HEK293T (cell line): Measurements from ENCODE around the gene OCA2.

Experiments
- CTCF ChIA-PET: fragments of 350-600 bp; formaldehyde crosslinking; extraction: SDS; loops from one replicate; lab custom pipeline; 2021; ENCODE audit warnings: antibody characterized with exemption, inconsistent platforms; lab: Yijun Ruan, JAX
- POLR2A ChIA-PET: fragments of 350-600 bp; formaldehyde crosslinking; extraction: SDS; loops from one replicate; lab custom pipeline; 2020; ENCODE audit warnings: antibody characterized with exemption, inconsistent platforms; lab: Yijun Ruan, JAX
- DNase-seq: peaks from one replicate; pipeline ENCODE4 v3.0.0; 2012; ENCODE audit warnings: mixed read lengths; ENCODE audit errors: extremely low spot score
- ARNT ChIP-seq: fragments of 450-650 bp; IDR thresholded peaks from 2 replicates; pipeline ENCODE4 v1.6.1; 2017; ENCODE audit warnings: mild to moderate bottlenecking
- BHLHE40 ChIP-seq: fragments of 450-650 bp; IDR thresholded peaks from 2 replicates; pipeline ENCODE4 v1.6.1; 2016; ENCODE audit warnings: mild to moderate bottlenecking, moderate library complexity, borderline replicate concordance
- CTBP1 ChIP-seq: fragments of 450-650 bp; IDR thresholded peaks from 2 replicates; pipeline ENCODE4 v1.6.1; 2016; ENCODE audit warnings: borderline replicate concordance
- ELF4 ChIP-seq: fragments of 450-650 bp; IDR thresholded peaks from 2 replicates; pipeline ENCODE4 v1.6.1; 2017; ENCODE audit warnings: antibody characterized with exemption
- FOXA1 ChIP-seq: fragments of 450-650 bp; IDR thresholded peaks from 2 replicates; pipeline ENCODE4 v1.6.1; 2016; ENCODE audit warnings: mild to moderate bottlenecking
- FOXK2 ChIP-seq: fragments of 450-650 bp; IDR thresholded peaks from 2 replicates; pipeline ENCODE4 v1.6.1; 2016; ENCODE audit warnings: mild to moderate bottlenecking
- FOXM1 ChIP-seq: fragments of 450-650 bp; IDR thresholded peaks from 2 replicates; pipeline ENCODE4 v1.6.1; 2017; ENCODE audit warnings: mild to moderate bottlenecking, borderline replicate concordance
- HDGF ChIP-seq: fragments of 450-650 bp; IDR thresholded peaks from 2 replicates; pipeline ENCODE4 v1.6.1; 2017; ENCODE audit warnings: antibody characterized with exemption, borderline replicate concordance
- L3MBTL2 ChIP-seq: fragments of 450-650 bp; conservative IDR thresholded peaks from 2 replicates; pipeline ENCODE4 v1.6.1; 2016; ENCODE audit warnings: mild to moderate bottlenecking
- LEF1 ChIP-seq: fragments of 450-650 bp; IDR thresholded peaks from 2 replicates; pipeline ENCODE4 v1.6.1; 2017; ENCODE audit warnings: mild to moderate bottlenecking, borderline replicate concordance
- NFRKB ChIP-seq: fragments of 450-650 bp; IDR thresholded peaks from 2 replicates; pipeline ENCODE4 v1.6.1; 2016; ENCODE audit warnings: mild to moderate bottlenecking, moderate library complexity
- PKNOX1 ChIP-seq: fragments of 450-650 bp; IDR thresholded peaks from 2 replicates; pipeline ENCODE4 v1.6.1; 2016
- SP1 ChIP-seq: fragments of 450-650 bp; IDR thresholded peaks from 2 replicates; pipeline ENCODE4 v1.6.1; 2017
- SUZ12 ChIP-seq: fragments of 450-650 bp; IDR thresholded peaks from 2 replicates; pipeline ENCODE4 v1.6.1; 2016; ENCODE audit warnings: mild to moderate bottlenecking
- TARDBP ChIP-seq: fragments of 450-650 bp; IDR thresholded peaks from 2 replicates; pipeline ENCODE4 v1.6.1; 2016
- ZNF384 ChIP-seq: fragments of 450-650 bp; IDR thresholded peaks from 2 replicates; pipeline ENCODE4 v1.6.1; 2016

The OCA2 gene

GRCh38 chr15:27873039-27873438, 226.1 kb downstream of the OCA2 start:
- ChIA-PET POLR2A (no interaction called here), CTCF (no interaction called here)

GRCh38 chr15:27872355-27872754, 226.8 kb downstream of the OCA2 start:
- ChIA-PET POLR2A (no interaction called here), CTCF (no interaction called here)
- no peak for TF ChIP-seq NFRKB
- DNase-seq: no peak

More at GRCh38 chr15:27873039-27873438, 226.1 kb downstream of the OCA2 start:
- TF ChIP-seq PKNOX1 (no peak), ELF4 (no peak), TARDBP (no peak), SUZ12 (no peak), FOXA1 (no peak), FOXM1 (no peak), BHLHE40 (no peak), CTBP1 (no peak), NFRKB (no peak)
- no peak for DNase-seq

GRCh38 chr15:27871902-27872260, 227.2 kb downstream of the OCA2 start:
- TF ChIP-seq SP1: no peak
- TF ChIP-seq CTBP1: no peak
- no peak for TF ChIP-seq ELF4
- TF ChIP-seq NFRKB: no peak
- no peak for TF ChIP-seq ZNF384
- TF ChIP-seq SUZ12: no peak
- no peak for TF ChIP-seq FOXM1
- no peak for TF ChIP-seq HDGF
- no peak for TF ChIP-seq TARDBP
- no peak for TF ChIP-seq LEF1
- no peak for TF ChIP-seq FOXA1
- no peak for TF ChIP-seq PKNOX1
- no peak for TF ChIP-seq L3MBTL2
- TF ChIP-seq FOXK2: no peak
- no peak for TF ChIP-seq BHLHE40
- DNase-seq: no peak
- CTCF ChIA-PET: no interaction called here
- POLR2A ChIA-PET: no interaction called here

GRCh38 chr15:27871078-27871901, 227.8 kb downstream of the OCA2 start:
- ChIA-PET CTCF (no interaction called here), POLR2A (no interaction called here)
- TF ChIP-seq FOXA1: no peak
- TF ChIP-seq SP1: no peak
- no peak for TF ChIP-seq BHLHE40
- no peak for TF ChIP-seq ARNT
- TF ChIP-seq ELF4: no peak
- no peak for TF ChIP-seq HDGF
- TF ChIP-seq CTBP1: no peak
- no peak for TF ChIP-seq PKNOX1
- no peak for TF ChIP-seq FOXM1
- TF ChIP-seq ZNF384: no peak
- no peak for TF ChIP-seq FOXK2
- TF ChIP-seq TARDBP: no peak
- TF ChIP-seq NFRKB: no peak
- no peak for TF ChIP-seq L3MBTL2
- TF ChIP-seq SUZ12: no peak
- TF ChIP-seq LEF1: no peak
- DNase-seq: no peak

GRCh38 chr15:27870320-27870719, 228.8 kb downstream of the OCA2 start:
- CTCF ChIA-PET: no interaction called here
- POLR2A ChIA-PET: no interaction called here
- no peak for DNase-seq
- TF ChIP-seq SUZ12: no peak
- no peak for TF ChIP-seq ZNF384
- TF ChIP-seq ELF4: no peak
- no peak for TF ChIP-seq LEF1
- TF ChIP-seq FOXM1: no peak
- TF ChIP-seq BHLHE40: no peak
- TF ChIP-seq CTBP1: no peak
- no peak for TF ChIP-seq L3MBTL2
- TF ChIP-seq SP1: no peak
- TF ChIP-seq TARDBP: no peak
- TF ChIP-seq PKNOX1: no peak

GRCh38 chr15:27869697-27870281, 229.3 kb downstream of the OCA2 start:
- CTCF ChIA-PET: no interaction called here
- POLR2A ChIA-PET: no interaction called here
- DNase-seq: no peak
- TF ChIP-seq SP1 (no peak), L3MBTL2 (no peak), ELF4 (no peak), TARDBP (no peak), HDGF (no peak), NFRKB (no peak)
